PFSK-1 (cell line): ENCODE measurements around the gene KCNJ13.

ENCODE experiments used
- FOXP2 ChIP-seq: optimal IDR thresholded peaks from 2 replicates; pipeline ENCODE3; 2011; ENCODE audit warnings: borderline replicate concordance, control low read depth, inconsistent platforms; ENCODE audit not compliant: insufficient read depth; ENCODE audit errors: extremely low read length, extremely low read depth
- POLR2AphosphoS5 ChIP-seq: IDR thresholded peaks from 2 replicates; pipeline ENCODE4 v1.6.1; 2012; ENCODE audit warnings: low read depth, mild to moderate bottlenecking, control low read depth, low read length, moderate library complexity
- REST ChIP-seq, 2 experiments: IDR thresholded peaks; 2 replicates each; pipeline versions ENCODE4 v1.6.1 to v1.8.0; 2011 to 2012; ENCODE audit warnings: low read depth in 2 of 2, low read length in 2 of 2, control low read depth in 1 of 2, inconsistent platforms in 1 of 2, mild to moderate bottlenecking in 1 of 2, moderate library complexity in 1 of 2; ENCODE audit not compliant: insufficient read depth in 1 of 2
- SIN3A ChIP-seq: IDR thresholded peaks from 2 replicates; pipeline ENCODE4 v1.6.1; 2012; ENCODE audit warnings: mild to moderate bottlenecking, low read length, moderate library complexity, borderline replicate concordance; ENCODE audit not compliant: insufficient read depth
- TAF1 ChIP-seq: IDR thresholded peaks from 2 replicates; pipeline ENCODE4 v1.6.1; 2012; ENCODE audit warnings: low read length, control low read depth, borderline replicate concordance; ENCODE audit not compliant: insufficient read depth

KCNJ13 gene

DNA sequence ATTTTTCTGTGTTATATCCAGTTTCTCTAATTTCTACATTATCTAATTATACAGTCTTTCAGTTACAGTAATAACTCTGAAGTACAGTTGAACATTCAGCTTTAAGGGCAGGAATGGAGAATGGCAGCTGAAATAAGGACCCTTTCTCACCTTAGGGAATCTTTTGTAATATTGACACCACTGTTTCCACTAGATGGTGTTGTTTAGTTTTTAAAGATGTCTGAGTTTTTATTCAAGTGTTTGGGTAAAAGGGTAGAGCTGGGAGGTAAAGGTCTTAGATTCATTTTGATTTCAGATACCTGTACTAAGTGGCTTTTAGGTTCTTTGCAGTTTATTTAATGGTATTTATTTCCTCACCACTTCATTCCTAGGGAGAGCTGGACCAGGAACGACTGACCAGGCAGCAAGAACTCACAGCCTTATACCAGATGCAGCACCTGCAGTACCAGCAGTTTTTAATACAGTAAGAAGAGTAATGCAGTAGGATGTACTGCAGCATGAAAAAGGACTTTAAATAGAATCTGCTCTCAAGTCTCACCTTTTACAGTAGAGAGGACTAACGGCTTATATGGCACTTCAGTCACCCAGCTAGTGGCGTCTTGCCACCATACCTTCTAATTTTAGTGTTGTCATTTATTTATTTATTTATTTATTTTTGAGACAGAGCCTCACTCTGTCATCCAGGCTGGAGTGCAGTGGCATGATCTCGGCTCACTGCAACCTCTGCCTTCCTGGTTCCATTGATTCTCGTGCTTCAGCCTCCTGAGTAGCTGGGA is 33.2 kb upstream of the KCNJ13 start:
- TF ChIP-seq SIN3A (no peak), TAF1 (no peak), REST (IDR thresholded peaks at IDR 0.05; ENCODE audit: insufficient read depth in 1 of 2, low read depth in 2 of 2, low read length in 2 of 2) (no peak), POLR2AphosphoS5 (no peak), FOXP2 (no peak)

GRCh38 chr2:232802091-232802490 is 25.7 kb upstream of the KCNJ13 start:
- TF ChIP-seq POLR2AphosphoS5 (no peak), SIN3A (no peak), REST (IDR thresholded peaks at IDR 0.05; ENCODE audit: insufficient read depth in 1 of 2, low read depth in 2 of 2, low read length in 2 of 2) (no peak), FOXP2 (no peak), TAF1 (no peak)

- TF ChIP-seq SIN3A = no peak
- no peak for TF ChIP-seq TAF1
- no peak for TF ChIP-seq FOXP2
- TF ChIP-seq POLR2AphosphoS5 = no peak
- no peak for TF ChIP-seq REST (IDR thresholded peaks at IDR 0.05; ENCODE audit: insufficient read depth in 1 of 2, low read depth in 2 of 2, low read length in 2 of 2)
These were observed 23.8 kb upstream of the KCNJ13 start for GRCh38 chr2:232800166-232800565.

DNA sequence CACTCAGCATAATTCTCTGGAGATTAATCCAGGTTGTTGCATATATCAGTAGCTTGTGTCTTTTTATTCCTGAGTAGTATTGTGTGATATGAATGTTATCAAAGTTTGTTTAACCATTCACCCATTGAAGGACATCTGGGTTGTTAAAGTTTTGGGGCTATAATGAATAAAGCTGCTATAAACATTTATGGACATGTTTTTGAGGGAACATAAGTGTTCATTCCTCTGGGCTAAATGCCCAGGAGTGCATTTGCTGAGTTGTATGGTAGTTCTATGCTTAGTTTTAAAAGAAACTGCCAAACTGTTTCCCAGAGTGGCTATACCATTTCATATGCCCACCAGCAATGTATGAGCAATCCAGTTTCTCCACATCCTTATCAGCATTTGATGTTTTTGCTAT is 21.8 kb upstream of the KCNJ13 start:
- no peak for TF ChIP-seq REST (IDR thresholded peaks at IDR 0.05; ENCODE audit: insufficient read depth in 1 of 2, low read depth in 2 of 2, low read length in 2 of 2)
- TF ChIP-seq SIN3A = no peak
- TF ChIP-seq FOXP2 = no peak
- no peak for TF ChIP-seq POLR2AphosphoS5
- no peak for TF ChIP-seq TAF1
